ES-I3 (cell line): ENCODE results near the gene EML4.

Experiments
- H3K36me3 ChIP-seq: 2 replicates; pipeline ENCODE4 v1.6.1; 2013; ENCODE audit warnings: mild to moderate bottlenecking, low read length, control low read depth, moderate library complexity; ENCODE audit not compliant: insufficient read depth
- H3K4me1 ChIP-seq: 2 replicates; pipeline ENCODE4 v1.6.1; 2013; ENCODE audit warnings: mild to moderate bottlenecking, control low read depth, low read length; ENCODE audit not compliant: insufficient read depth
- H3K9ac ChIP-seq: 2 replicates; pipeline ENCODE4 v1.6.1; 2013; ENCODE audit warnings: low read depth, mild to moderate bottlenecking, low read length, moderate library complexity
- H3K9me3 ChIP-seq: 2 replicates; pipeline ENCODE4 v1.6.1; 2013; ENCODE audit warnings: mild to moderate bottlenecking, low read length, moderate library complexity; ENCODE audit not compliant: control insufficient read depth, insufficient read depth

Gene EML4

GRCh38 chr2:42225573-42225972, 56.4 kb downstream of the EML4 start:
- H3K9me3 ChIP-seq = no peaks in the 10 kb centered on the region
- H3K36me3 ChIP-seq = no peaks in the 10 kb centered on the region
- no peak overlapping the region for H3K9ac ChIP-seq
- no peaks in the 10 kb centered on the region for H3K4me1 ChIP-seq

DNA sequence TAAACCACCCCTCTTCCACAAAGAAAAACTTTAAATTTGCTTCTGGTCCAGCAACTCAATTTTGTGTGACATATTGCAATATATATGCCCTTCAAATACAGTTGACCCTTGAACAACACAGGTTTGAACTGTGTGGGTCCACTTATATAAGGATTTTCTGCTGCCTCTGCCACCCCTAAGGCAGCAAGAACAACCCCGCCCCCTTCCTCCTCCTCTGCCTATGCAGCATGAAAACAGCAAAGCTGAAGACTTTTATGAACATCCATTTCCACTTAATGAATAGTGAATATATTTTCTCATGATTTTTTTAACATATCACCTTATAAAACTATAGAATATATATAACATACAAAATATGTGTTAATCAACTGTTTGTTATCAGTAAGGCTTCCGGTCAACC, 58.3 kb downstream of the EML4 start:
- Histone ChIP-seq H3K9ac (no peak overlapping the region), H3K9me3 (no peaks in the 10 kb centered on the region), H3K4me1 (no peaks in the 10 kb centered on the region), H3K36me3 (no peaks in the 10 kb centered on the region)

DNA sequence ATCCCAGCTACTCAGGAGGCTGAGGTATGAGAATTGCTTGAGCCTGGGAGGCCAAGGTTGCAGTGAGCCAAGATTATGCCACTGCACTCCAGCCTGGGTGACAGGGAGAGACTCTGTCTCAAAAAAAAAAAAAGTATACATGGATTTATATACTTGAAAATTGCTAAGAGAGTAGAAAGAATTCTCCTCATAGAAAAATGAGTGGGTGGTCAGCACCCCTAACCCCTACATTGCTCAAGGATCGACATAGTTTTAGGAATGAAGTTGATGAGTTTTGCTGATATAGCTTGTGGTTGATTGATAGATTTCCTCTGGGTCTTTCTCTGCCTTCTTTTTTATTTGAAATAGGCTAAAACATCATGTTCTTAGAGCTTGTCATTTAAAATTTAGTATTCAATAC, 58.9 kb downstream of the EML4 start:
- Histone ChIP-seq H3K36me3 (no peaks in the 10 kb centered on the region), H3K9me3 (no peaks in the 10 kb centered on the region), H3K9ac (no peak overlapping the region), H3K4me1 (no peaks in the 10 kb centered on the region)

DNA sequence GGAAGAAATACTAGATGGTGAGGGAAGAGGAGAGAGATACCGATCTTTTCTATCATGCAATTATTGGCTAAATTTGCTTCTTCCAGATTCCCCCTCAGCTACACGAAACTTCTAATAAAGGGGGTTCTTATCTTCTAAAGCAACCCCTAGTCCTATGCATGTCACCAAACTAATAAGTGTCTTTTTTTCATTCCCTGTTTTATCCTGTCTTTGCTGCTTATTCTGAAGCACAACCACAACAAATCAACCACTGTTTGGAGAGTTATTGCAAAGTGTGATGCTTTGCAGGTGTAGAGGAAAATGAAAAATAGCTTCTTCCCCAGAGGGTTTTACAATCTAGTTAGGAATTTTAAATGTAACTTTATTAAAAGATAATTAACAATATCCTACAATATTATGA, 60.8 kb downstream of the EML4 start:
- H3K4me1 ChIP-seq = peaks cover 7% of the 10 kb centered on the region
- H3K9ac ChIP-seq = no peak overlapping the region
- H3K36me3 ChIP-seq = no peaks in the 10 kb centered on the region
- no peaks in the 10 kb centered on the region for H3K9me3 ChIP-seq

- Histone ChIP-seq H3K36me3 (no peaks in the 10 kb centered on the region), H3K4me1 (peaks cover 7% of the 10 kb centered on the region), H3K9ac (no peak overlapping the region), H3K9me3 (no peaks in the 10 kb centered on the region)
These were observed 61.7 kb downstream of the EML4 start for GRCh38 chr2:42230891-42231290.

DNA sequence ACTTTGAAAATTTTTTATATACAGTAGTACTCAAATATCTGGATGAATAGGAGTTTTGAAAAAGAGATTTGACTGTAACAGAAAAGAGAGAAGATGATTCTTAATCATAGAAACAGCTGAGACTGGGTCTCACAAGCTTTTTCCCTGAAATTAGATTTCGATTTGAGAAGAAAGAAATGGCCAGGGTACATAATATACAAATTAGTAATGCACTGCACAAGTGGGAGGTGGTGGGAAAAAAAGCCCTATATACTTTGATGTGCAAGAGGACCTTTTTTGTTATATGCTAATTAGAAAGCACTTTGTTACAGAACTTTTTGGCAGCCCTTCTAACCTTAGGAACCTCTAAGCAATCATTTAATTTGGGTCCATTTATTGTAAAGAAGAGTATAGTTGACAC, 62.9 kb downstream of the EML4 start:
- H3K4me1 ChIP-seq = peaks cover 7% of the 10 kb centered on the region
- H3K9me3 ChIP-seq = no peaks in the 10 kb centered on the region
- no peak overlapping the region for H3K9ac ChIP-seq
- no peaks in the 10 kb centered on the region for H3K36me3 ChIP-seq

DNA sequence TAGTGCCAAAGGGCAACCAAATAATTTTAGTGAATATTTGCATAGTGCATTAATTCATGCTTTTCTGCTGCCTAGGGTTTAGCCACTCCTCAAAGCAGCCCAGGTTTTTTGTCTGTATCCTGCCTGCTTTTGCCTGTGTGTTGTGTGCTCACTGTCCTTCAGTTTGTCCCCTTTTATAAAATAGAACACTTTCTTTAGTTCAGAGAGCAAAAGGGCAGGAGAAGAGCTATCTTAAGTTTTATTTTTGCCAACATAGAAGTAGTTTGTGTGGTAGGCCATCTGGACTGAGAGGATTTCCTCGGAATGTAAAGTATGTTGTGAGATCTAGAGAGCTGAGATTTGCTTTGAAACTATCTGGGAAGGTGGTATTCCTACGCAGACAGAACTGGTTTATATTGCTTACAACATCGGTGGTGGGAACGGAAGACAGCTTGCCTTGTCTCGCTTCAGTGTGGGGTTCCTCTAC, 64.9 kb downstream of the EML4 start:
- Histone ChIP-seq H3K9me3 (no peaks in the 10 kb centered on the region), H3K36me3 (no peaks in the 10 kb centered on the region), H3K4me1 (peaks cover 7% of the 10 kb centered on the region), H3K9ac (no peak overlapping the region)

DNA sequence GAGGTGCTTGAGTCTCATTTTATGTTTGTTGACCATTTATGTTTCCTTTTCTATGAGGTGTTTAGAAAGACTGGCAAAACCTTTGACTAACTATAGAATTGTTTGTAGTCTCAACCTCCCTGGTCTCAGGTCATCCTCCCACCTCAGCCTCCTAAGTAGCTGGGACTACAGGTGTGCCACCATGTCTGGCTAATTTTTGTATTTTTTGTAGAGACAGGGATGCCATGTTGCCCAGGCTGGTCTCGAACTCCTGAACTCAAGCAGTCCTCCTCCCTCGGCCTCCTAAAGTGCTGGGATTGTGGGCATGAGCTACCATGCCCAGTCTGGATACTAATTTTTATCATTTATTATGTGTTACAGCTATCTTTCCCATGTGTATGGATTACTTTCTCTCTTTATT, 67.8 kb downstream of the EML4 start:
- H3K4me1 ChIP-seq = peaks cover 7% of the 10 kb centered on the region
- no peaks in the 10 kb centered on the region for H3K9me3 ChIP-seq
- H3K36me3 ChIP-seq = no peaks in the 10 kb centered on the region
- H3K9ac ChIP-seq = no peak overlapping the region

DNA sequence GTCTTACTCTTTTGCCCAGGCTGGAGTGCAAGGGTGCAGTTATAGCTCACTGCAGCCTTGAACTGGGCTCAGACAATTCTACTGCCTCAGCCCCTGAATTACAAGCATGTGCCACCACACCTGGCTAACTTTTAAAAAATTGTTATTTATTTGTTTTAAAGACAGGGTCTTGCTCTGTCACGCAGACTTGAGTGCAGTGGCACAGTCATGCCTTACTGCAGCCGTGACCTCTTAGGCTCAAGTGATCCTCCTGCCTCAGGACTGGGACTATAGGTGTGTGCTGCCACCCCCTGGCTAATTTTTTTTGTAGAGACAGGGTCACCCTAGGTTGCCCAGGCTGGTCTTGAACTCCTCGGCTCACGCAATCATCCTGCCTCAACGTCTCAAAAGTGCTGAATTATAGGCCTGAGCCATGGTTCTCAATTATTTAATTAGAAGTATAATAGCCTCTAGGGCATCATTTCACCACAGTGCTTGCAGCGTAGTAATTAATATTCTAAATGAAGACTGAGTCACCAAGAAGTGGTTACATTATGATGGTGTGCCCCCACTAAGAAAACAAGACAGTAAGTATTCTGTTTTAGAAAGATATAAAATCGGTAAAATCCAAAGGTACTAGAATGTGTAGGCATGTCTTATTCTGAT, 69.6 kb downstream of the EML4 start:
- Histone ChIP-seq H3K9ac (no peak overlapping the region), H3K4me1 (peaks cover 5% of the 10 kb centered on the region), H3K36me3 (no peaks in the 10 kb centered on the region), H3K9me3 (no peaks in the 10 kb centered on the region)

DNA sequence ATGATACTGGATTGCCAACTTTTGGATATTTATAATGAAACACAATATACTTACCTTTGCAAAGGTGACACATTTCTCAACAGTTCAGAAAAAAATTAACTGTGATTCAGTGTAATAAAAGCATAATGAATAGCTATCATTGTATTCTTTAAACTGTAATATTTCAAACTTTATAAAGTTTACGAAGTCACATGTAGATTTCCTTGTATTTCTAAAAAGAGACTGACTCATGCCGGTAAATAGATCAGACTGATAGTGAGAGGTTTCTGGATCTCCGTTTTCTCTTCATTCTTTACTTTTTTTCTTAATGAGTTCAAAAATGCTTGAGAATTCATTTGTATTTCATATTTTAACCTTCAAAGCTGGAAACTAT, 70.1 kb downstream of the EML4 start:
- H3K4me1 ChIP-seq = peaks cover under 1% of the 10 kb centered on the region; the same call in 1 of the 2 replicates
- H3K36me3 ChIP-seq = no peaks in the 10 kb centered on the region
- no peaks in the 10 kb centered on the region for H3K9me3 ChIP-seq
- H3K9ac ChIP-seq = no peak overlapping the region

DNA sequence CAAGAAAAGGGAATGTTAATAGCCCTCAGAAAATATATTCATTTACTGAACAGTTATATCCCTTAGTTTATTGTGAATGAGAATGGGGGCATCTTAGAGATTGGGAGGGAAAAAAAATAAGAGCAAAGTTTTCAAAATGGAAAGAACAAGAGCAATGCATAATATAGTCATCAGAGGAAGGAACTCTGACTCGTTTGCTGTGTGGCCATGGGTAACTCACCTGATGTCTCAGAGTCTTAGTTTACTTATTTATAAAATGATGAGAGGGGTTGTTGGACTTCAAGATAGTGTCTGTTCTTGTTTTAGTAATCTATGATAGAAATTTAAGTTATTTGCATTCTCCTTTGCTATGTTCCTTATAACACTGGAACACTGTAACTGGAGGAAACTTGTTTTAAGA, 70.7 kb downstream of the EML4 start:
- H3K9ac ChIP-seq = no peak overlapping the region
- no peaks in the 10 kb centered on the region for H3K4me1 ChIP-seq
- H3K36me3 ChIP-seq = no peaks in the 10 kb centered on the region
- no peaks in the 10 kb centered on the region for H3K9me3 ChIP-seq

DNA sequence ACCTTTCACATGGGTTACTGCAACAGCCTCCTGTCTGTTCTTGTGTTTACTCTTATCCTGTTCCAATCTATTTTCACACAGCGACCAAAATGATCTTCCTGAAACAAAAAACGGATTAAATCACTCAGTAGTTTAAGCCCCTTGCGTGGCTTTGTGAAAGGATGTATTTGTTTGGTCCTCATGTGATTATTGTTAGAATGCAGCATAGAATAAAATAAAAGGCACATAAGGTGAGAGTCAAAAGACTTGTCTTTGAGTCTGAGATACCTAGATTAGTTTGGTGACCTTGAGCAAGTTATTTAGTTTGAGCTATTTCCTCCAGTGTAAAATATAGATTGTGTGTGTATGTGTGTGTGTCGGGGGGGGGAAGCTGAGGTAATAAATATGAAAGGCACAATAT, 72.4 kb downstream of the EML4 start:
- no peaks in the 10 kb centered on the region for H3K9me3 ChIP-seq
- no peak overlapping the region for H3K9ac ChIP-seq
- no peaks in the 10 kb centered on the region for H3K36me3 ChIP-seq
- no peaks in the 10 kb centered on the region for H3K4me1 ChIP-seq

GRCh38 chr2:42243297-42243696, 74.1 kb downstream of the EML4 start:
- Histone ChIP-seq H3K9me3 (no peaks in the 10 kb centered on the region), H3K4me1 (no peaks in the 10 kb centered on the region), H3K9ac (no peak overlapping the region), H3K36me3 (no peaks in the 10 kb centered on the region; the same call in 1 of the 2 replicates)

- no peaks in the 10 kb centered on the region for H3K9me3 ChIP-seq
- no peaks in the 10 kb centered on the region; the same call in 1 of the 2 replicates for H3K36me3 ChIP-seq
- H3K4me1 ChIP-seq = no peaks in the 10 kb centered on the region
- no peak overlapping the region for H3K9ac ChIP-seq
These were observed 75.4 kb downstream of the EML4 start for GRCh38 chr2:42244520-42244919.

DNA sequence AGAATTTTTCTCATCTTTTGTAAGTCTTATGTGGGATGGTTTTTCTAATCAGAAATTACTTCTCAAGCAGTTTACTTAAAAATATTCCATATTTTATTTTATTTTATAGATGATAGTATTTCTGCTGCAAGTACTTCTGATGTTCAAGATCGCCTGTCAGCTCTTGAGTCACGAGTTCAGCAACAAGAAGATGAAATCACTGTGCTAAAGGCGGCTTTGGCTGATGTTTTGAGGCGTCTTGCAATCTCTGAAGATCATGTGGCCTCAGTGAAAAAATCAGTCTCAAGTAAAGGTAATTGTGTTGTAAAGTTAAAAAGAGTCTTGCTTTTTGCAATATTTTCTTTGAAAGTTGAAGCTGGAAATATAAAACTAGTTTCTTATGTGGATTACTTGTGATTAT, 76.2 kb downstream of the EML4 start:
- no peaks in the 10 kb centered on the region for H3K9me3 ChIP-seq
- H3K4me1 ChIP-seq = no peaks in the 10 kb centered on the region
- no peak overlapping the region for H3K9ac ChIP-seq
- H3K36me3 ChIP-seq = no peaks in the 10 kb centered on the region; the same call in 1 of the 2 replicates

DNA sequence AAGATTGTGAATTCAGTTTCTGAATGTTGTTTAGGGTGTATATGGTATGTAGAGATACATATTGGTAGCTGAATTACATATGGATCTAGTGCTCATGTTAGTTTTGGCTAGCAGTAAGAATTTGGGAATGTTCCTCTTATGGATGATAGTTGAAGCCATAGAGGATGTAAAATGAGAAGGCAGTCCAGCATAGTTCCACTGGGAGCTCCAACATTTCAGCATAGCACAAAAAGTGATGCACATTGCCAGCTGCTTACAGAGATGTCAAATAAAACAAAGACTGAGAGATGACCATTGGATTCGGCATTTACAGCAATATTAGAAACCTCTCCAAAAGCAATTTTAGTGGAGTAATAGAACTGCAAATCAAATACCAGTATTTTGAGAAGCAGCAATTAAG, 77.4 kb downstream of the EML4 start:
- H3K9ac ChIP-seq = no peak overlapping the region
- no peaks in the 10 kb centered on the region for H3K9me3 ChIP-seq
- no peaks in the 10 kb centered on the region for H3K4me1 ChIP-seq
- no peaks in the 10 kb centered on the region; the same call in 1 of the 2 replicates for H3K36me3 ChIP-seq
